DND-41 (cell line): Measurements from ENCODE around the gene GPATCH8.
A peak's percentile ranks its signal among the peaks of the same experiment; 100 is the strongest.

ENCODE experiments used
- ATAC-seq: fragments of 200-7000 bp; cut with Tn5 transposase; 3 replicates; pipeline ENCODE4 v1.9.1; 2021; ENCODE audit warnings: low read depth; ENCODE audit not compliant: insufficient read depth
- DNase-seq: peaks from one replicate; pipeline ENCODE4 v3.0.0-alpha.2; 2020
- H2AFZ ChIP-seq: 2 replicates; pipeline ENCODE4 v1.6.0; 2012; ENCODE audit warnings: low read depth, low read length
- H3K27ac ChIP-seq: 2 replicates; pipeline ENCODE4 v1.5.1; 2012; ENCODE audit warnings: low read length, inconsistent platforms
- H3K27me3 ChIP-seq: fragments of 200-600 bp; sonication (generic); 2 replicates; pipeline ENCODE4 v1.6.0; 2012; ENCODE audit warnings: low read length, mild to moderate bottlenecking, inconsistent platforms; ENCODE audit not compliant: insufficient read depth, poor library complexity
- H3K36me3 ChIP-seq: 2 replicates; pipeline ENCODE4 v1.5.1; 2012; ENCODE audit warnings: low read length, inconsistent platforms; ENCODE audit not compliant: insufficient read depth
- H3K4me1 ChIP-seq: 2 replicates; pipeline ENCODE4 v1.5.1; 2012; ENCODE audit warnings: mild to moderate bottlenecking, low read length; ENCODE audit not compliant: insufficient read depth
- H3K4me2 ChIP-seq: 2 replicates; pipeline ENCODE4 v1.6.0; 2012; ENCODE audit warnings: mild to moderate bottlenecking, moderate library complexity, low read length, inconsistent platforms; ENCODE audit not compliant: insufficient read depth
- H3K4me3 ChIP-seq, 2 experiments: fragments of 200-600 bp in 1 of 2; shearing (Covaris generic) in 1 of 2; 2 replicates each; pipeline ENCODE4 v1.5.1; 2012 to 2016; ENCODE audit warnings: inconsistent platforms in 2 of 2, low read length in 2 of 2, mild to moderate bottlenecking in 2 of 2, low read depth in 1 of 2, moderate library complexity in 1 of 2
- H3K79me2 ChIP-seq: 2 replicates; pipeline ENCODE4 v1.6.0; 2012; ENCODE audit warnings: low read length, inconsistent platforms; ENCODE audit not compliant: insufficient read depth
- H3K9ac ChIP-seq: 2 replicates; pipeline ENCODE4 v1.6.0; 2012; ENCODE audit warnings: low read depth, mild to moderate bottlenecking, inconsistent platforms, low read length, moderate library complexity
- H3K9me3 ChIP-seq: 2 replicates; pipeline ENCODE4 v1.5.1; 2012; ENCODE audit warnings: low read length, moderate library complexity, mild to moderate bottlenecking, inconsistent platforms; ENCODE audit not compliant: insufficient read depth, severe bottlenecking
- H4K20me1 ChIP-seq: 2 replicates; pipeline ENCODE4 v1.6.0; 2012; ENCODE audit warnings: low read length; ENCODE audit not compliant: insufficient read depth
- EZH2 ChIP-seq: IDR thresholded peaks from 3 replicates; pipeline ENCODE4 v1.6.1; 2012; ENCODE audit warnings: borderline replicate concordance, low read depth, mild to moderate bottlenecking, moderate library complexity, low read length, inconsistent platforms; ENCODE audit not compliant: severe bottlenecking
- TF ChIP-seq, protein P1 (sequence below): IDR thresholded peaks from 2 replicates; pipeline ENCODE4 v1.5.1; 2012; ENCODE audit warnings: borderline replicate concordance, low read length, moderate library complexity, mild to moderate bottlenecking; ENCODE audit not compliant: poor library complexity, severe bottlenecking; ENCODE audit errors: extremely low read depth

The GPATCH8 gene

DNA sequence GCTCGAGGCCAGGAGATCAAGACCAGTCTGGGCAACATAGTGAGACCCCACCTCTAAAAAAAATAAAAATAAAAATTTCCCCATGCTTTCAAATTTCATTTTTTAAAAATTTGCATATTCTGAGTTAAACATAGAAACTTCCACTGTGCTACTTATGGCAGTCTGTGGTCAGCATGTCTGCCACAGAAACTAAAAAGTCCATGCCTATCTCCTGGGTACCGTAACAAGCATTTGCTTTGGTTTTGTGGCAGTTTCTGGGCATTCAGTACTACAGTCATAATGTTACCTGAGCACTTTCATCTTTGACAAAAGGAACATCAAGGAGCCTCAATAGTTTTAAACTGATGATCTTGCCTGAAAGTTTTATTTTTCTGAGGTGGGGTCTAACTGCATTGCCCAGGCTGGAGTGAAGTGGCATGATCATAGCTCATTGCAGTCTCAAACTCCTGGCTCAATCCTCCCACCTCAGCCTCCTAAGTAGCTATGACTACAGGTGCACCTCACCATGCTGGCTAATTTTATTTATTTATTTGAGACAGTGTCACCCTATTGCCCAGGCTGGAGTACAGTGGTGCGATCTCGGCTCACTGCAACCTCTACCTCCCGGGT lies 100.5 kb downstream of the GPATCH8 start:
- ATAC-seq (no peak), DNase-seq (no peak)
- Histone ChIP-seq H3K9ac (no peak overlapping the region), H2AFZ (no peak overlapping the region), H3K27ac (no peak overlapping the region), H3K4me2 (no peak overlapping the region), H3K4me1 (no peaks in the 10 kb centered on the region), H4K20me1 (peaks cover 8% of the 10 kb centered on the region; the same call in 1 of the 2 replicates), H3K27me3 (no peaks in the 10 kb centered on the region), H3K79me2 (no peaks in the 10 kb centered on the region), H3K36me3 (peaks cover 76% of the 10 kb centered on the region), H3K4me3 (no peak overlapping the region), H3K9me3 (no peaks in the 10 kb centered on the region)
- TF ChIP-seq, protein P1, sequence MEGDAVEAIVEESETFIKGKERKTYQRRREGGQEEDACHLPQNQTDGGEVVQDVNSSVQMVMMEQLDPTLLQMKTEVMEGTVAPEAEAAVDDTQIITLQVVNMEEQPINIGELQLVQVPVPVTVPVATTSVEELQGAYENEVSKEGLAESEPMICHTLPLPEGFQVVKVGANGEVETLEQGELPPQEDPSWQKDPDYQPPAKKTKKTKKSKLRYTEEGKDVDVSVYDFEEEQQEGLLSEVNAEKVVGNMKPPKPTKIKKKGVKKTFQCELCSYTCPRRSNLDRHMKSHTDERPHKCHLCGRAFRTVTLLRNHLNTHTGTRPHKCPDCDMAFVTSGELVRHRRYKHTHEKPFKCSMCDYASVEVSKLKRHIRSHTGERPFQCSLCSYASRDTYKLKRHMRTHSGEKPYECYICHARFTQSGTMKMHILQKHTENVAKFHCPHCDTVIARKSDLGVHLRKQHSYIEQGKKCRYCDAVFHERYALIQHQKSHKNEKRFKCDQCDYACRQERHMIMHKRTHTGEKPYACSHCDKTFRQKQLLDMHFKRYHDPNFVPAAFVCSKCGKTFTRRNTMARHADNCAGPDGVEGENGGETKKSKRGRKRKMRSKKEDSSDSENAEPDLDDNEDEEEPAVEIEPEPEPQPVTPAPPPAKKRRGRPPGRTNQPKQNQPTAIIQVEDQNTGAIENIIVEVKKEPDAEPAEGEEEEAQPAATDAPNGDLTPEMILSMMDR = no peak
- no peak for TF ChIP-seq EZH2

DNA sequence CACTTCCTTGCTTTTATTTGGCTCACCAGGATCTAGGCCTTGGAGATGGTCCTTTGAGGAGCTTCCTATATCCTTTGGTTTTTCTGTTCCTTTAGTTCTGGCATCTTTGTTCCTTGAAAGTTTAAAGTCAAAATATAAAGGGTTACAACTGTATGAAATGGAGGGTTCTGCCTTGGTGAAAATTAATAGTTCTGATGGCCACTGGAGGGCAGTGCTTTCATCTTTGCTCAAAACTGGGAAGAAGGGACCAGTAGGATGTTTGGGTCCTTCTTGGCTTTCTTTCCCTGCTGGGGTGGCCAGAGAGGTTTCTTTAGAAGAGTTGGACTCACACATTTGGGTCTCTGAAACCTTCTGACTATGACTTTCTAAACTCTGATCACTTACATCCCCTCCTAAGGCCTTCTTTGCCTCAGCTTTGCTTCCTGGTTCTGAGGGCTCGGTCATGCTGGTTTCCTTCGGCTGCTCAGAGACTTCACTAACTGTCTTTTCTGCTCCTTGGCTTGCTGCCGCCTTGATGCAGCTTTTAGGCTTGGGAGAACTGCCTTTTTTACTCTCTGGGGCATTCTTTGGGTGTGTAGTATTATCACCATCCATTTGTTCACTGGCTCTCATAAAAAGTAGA lies 102.9 kb downstream of the GPATCH8 start:
- ATAC-seq (peak; percentile 39; the same call in 1 of the 3 replicates), DNase-seq (no peak)
- Histone ChIP-seq H2AFZ (no peak overlapping the region), H3K4me2 (no peak overlapping the region), H3K27me3 (no peaks in the 10 kb centered on the region), H4K20me1 (peaks cover 16% of the 10 kb centered on the region), H3K4me3 (no peak overlapping the region), H3K79me2 (no peaks in the 10 kb centered on the region), H3K9me3 (no peaks in the 10 kb centered on the region), H3K9ac (no peak overlapping the region), H3K27ac (no peak overlapping the region), H3K36me3 (peaks cover 76% of the 10 kb centered on the region), H3K4me1 (no peaks in the 10 kb centered on the region)
- TF ChIP-seq, protein P1 = peak; percentile 54
- TF ChIP-seq EZH2 = no peak

DNA sequence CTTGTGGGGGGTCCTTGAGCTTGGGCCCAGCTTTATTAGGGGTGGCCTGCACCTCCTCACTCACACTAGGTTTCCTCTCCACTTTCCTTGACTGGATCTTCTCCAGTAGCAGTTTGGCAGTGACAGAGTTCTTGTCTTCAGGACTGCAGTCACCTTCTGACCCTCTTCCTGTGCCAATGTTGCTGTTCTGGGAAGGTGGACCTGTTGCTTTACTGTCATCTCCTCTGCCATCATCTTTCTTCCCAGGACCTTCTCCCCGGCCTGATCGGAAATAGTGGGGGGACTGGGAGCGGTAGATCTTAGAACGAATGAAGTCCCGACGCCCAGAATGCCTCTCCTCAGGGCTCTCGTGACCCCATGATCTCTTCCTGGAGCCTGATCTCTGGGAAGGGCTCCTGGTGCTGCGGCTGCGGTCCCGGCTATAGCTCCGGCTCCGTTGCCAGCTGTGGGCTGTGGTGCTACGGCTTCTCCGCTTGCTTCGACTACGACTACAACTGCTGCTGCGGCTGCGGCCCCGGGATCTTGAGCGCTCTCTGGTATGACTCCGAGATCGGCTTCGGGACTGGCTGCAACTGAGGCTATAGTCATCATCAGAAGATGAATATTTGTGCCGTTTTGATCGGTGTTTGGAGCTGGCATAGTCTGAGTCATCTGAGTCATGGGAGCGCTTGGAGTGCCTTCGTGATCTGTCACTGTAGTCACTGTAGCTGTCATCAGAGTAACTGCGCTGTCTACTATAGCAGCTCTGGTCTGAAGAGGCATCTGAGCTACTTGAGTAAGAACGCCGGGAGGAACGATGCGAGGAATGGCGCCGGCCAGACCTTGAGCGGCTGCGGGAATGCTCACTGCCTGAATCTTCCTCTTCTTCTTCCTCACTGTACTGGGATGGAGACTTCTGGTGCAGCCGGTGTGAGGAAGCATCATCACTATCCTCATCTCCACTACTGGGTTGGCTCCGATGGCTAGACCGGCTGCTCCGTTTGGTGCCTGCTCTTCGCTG lies 104.2 kb downstream of the GPATCH8 start:
- Histone ChIP-seq H3K27me3 (no peaks in the 10 kb centered on the region), H4K20me1 (peaks cover 16% of the 10 kb centered on the region), H3K79me2 (no peaks in the 10 kb centered on the region), H2AFZ (no peak overlapping the region), H3K36me3 (peaks cover 71% of the 10 kb centered on the region), H3K27ac (no peak overlapping the region), H3K4me1 (no peaks in the 10 kb centered on the region), H3K9ac (no peak overlapping the region), H3K9me3 (no peaks in the 10 kb centered on the region), H3K4me3 (no peak overlapping the region), H3K4me2 (no peak overlapping the region)
- no peak for DNase-seq
- ATAC-seq = no peak
- TF ChIP-seq, protein P1 = no peak
- no peak for TF ChIP-seq EZH2
